Prostate gland (tissue), 2 donors: ENCODE data around the gene GBX1. TPM values are rescaled to one million over a fixed set of nuclear protein-coding genes. Genes with fewer than 3 reads are reported as not detected.

ENCODE experiments used
- DNase-seq: peaks from one replicate; pipeline ENCODE4 v3.0.0-alpha.2; 2019; ENCODE audit warnings: low spot score
- H3K27ac ChIP-seq, 2 donors: fragments of 200-600 bp; sonication (generic); 2 replicates each; pipeline ENCODE4 v1.5.1; 2017 to 2019
- H3K27me3 ChIP-seq: fragments of 200-600 bp; sonication (generic); replicated peaks from 2 replicates; pipeline ENCODE4 v1.5.1; 2019; ENCODE audit not compliant: insufficient read depth
- H3K36me3 ChIP-seq, 2 donors: fragments of 200-600 bp; sonication (generic); 1 replicate in 1 of 2; 2 replicates in 1 of 2; pipeline versions ENCODE4 v1.5.1 to v1.8.1; 2017 to 2019
- H3K4me1 ChIP-seq: fragments of 200-600 bp; sonication (generic); replicated peaks from 2 replicates; pipeline ENCODE4 v1.5.1; 2019
- H3K4me3 ChIP-seq, 2 donors: fragments of 200-600 bp; sonication (generic); 2 replicates each; pipeline ENCODE4 v1.5.1; 2017 to 2019
- H3K9me3 ChIP-seq: fragments of 200-600 bp; sonication (generic); 2 replicates; pipeline ENCODE4 v1.5.1; 2017
- POLR2A ChIP-seq: fragments of 450-650 bp; IDR thresholded peaks from one replicate; pipeline ENCODE4 v1.6.1; 2016; ENCODE audit warnings: antibody characterized with exemption, mild to moderate bottlenecking
- POLR2AphosphoS5 ChIP-seq: sonication (generic); formaldehyde crosslinking; IDR thresholded peaks from one replicate; pipeline ENCODE4 v1.6.1; 2017; ENCODE audit warnings: antibody characterized with exemption
- WGBS: methylation state at CpG from one replicate; pipeline ENCODE4 v1.1.5; 2018; 5-methylcytosine and 5-hydroxymethylcytosine counted together
- intact Hi-C: fragments of 100-400 bp; cut with DNase I; formaldehyde crosslinking; loops from one replicate; pipeline ENCODE4 v1.14.2; 2022
- total RNA-seq, 2 donors: library from RNA; depleted of rRNA; stranded (reverse); fragments of >200 nt; gene quantifications; one replicate each; pipeline ENCODE4 v1.1.0, GENCODE V29; 2016
- TF ChIP-seq, protein P1 (sequence below), 4 experiments: fragments of 200-600 bp in 2 of 4; fragments of 450-650 bp in 2 of 4; sonication (generic) in 2 of 4; IDR thresholded peaks; 1 replicate in 3 of 4; 2 replicates in 1 of 4; pipeline ENCODE4 v1.5.1; 2016 to 2019; ENCODE audit warnings: antibody characterized with exemption in 4 of 4, mild to moderate bottlenecking in 2 of 4, moderate library complexity in 2 of 4

The GBX1 gene
- total RNA-seq, 2 donors from 2014 or later: not detected

GRCh38 chr7:151107882-151108281, 59.6 kb downstream of the GBX1 start:
- WGBS: 92% methylated on average over 10 of the region's 10 CpGs
- Histone ChIP-seq H3K36me3 (no peaks in the 10 kb centered on the region), H3K4me3 (no peak overlapping the region), H3K4me1 (no peaks in the 10 kb centered on the region), H3K9me3 (no peaks in the 10 kb centered on the region), H3K27ac (no peak overlapping the region), H3K27me3 (no peaks in the 10 kb centered on the region)
- intact Hi-C loops: no loop called here
- no peak for TF ChIP-seq POLR2AphosphoS5
- TF ChIP-seq, protein P1, sequence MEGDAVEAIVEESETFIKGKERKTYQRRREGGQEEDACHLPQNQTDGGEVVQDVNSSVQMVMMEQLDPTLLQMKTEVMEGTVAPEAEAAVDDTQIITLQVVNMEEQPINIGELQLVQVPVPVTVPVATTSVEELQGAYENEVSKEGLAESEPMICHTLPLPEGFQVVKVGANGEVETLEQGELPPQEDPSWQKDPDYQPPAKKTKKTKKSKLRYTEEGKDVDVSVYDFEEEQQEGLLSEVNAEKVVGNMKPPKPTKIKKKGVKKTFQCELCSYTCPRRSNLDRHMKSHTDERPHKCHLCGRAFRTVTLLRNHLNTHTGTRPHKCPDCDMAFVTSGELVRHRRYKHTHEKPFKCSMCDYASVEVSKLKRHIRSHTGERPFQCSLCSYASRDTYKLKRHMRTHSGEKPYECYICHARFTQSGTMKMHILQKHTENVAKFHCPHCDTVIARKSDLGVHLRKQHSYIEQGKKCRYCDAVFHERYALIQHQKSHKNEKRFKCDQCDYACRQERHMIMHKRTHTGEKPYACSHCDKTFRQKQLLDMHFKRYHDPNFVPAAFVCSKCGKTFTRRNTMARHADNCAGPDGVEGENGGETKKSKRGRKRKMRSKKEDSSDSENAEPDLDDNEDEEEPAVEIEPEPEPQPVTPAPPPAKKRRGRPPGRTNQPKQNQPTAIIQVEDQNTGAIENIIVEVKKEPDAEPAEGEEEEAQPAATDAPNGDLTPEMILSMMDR (IDR thresholded peaks at IDR 0.05): no peak
- TF ChIP-seq POLR2A: no peak
- DNase-seq: no peak

GRCh38 chr7:151104411-151105235, 62.9 kb downstream of the GBX1 start:
- DNase-seq: no peak
- H3K27ac ChIP-seq: no peak overlapping the region
- H3K4me3 ChIP-seq: no peak overlapping the region
- intact Hi-C loops: no loop called here
- H3K36me3 ChIP-seq: no peaks in the 10 kb centered on the region
- 69% methylated on average over 23 of the region's 23 CpGs for WGBS
- no peaks in the 10 kb centered on the region for H3K27me3 ChIP-seq
- no peaks in the 10 kb centered on the region for H3K9me3 ChIP-seq
- TF ChIP-seq, protein P1 (IDR thresholded peaks at IDR 0.05): no peak
- TF ChIP-seq POLR2A (no peak), POLR2AphosphoS5 (no peak)
- H3K4me1 ChIP-seq: no peaks in the 10 kb centered on the region

DNA sequence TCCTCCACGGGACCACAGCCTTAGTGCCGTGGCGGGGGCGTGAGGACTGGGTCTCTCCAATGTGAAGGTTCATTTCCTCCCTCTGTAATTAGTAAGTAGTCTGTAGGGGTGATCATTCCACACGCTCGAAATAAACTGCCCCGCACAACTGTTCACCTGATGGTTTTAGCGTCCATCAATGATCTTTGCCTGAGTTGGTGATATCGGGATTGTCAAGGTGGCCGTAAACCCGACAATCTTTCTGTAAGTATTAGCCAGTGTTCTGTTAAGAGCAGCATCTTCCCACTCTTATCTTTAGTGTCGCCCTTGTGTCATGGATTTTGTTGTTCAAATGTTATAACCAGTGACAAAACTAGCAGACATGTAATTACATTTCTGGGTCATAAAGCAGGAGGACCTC, 63.5 kb downstream of the GBX1 start:
- Histone ChIP-seq H3K4me3 (no peak overlapping the region), H3K36me3 (no peaks in the 10 kb centered on the region), H3K27ac (no peak overlapping the region), H3K9me3 (no peaks in the 10 kb centered on the region), H3K27me3 (no peaks in the 10 kb centered on the region), H3K4me1 (no peaks in the 10 kb centered on the region)
- intact Hi-C loops: no loop called here
- TF ChIP-seq POLR2AphosphoS5: no peak
- TF ChIP-seq, protein P1 (IDR thresholded peaks at IDR 0.05): no peak
- no peak for TF ChIP-seq POLR2A
- DNase-seq: no peak
- WGBS: 80% methylated on average over 12 of the region's 12 CpGs

DNA sequence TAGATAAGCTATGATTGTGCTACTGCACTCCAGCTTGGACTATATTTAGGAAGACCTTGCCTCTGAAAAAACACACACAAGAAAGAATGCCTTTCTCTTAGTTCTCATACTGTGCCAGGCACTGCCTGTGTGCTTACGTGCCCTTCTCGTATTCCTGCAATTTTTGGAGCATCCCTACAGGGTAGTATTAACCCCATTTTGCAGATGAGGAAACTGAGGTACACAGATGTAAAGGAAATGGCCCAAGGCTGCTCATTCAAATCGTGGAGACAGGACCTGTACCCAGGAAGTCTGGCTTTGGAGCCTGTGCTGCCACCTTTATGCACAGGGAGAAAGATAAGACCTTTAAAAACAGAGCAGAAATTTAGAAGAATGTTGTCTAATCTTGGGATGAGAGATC, 64.5 kb downstream of the GBX1 start:
- Histone ChIP-seq H3K27me3 (no peaks in the 10 kb centered on the region), H3K36me3 (no peaks in the 10 kb centered on the region)
- 77% methylated on average over 3 of the region's 3 CpGs for WGBS

More for the DNA sequence above, 64.5 kb downstream of the GBX1 start:
- H3K4me1 ChIP-seq: no peaks in the 10 kb centered on the region
- intact Hi-C loops: no loop called here
- H3K4me3 ChIP-seq: no peak overlapping the region
- TF ChIP-seq, protein P1 (IDR thresholded peaks at IDR 0.05): no peak
- TF ChIP-seq POLR2A (no peak), POLR2AphosphoS5 (no peak)
- no peak overlapping the region for H3K27ac ChIP-seq
- H3K9me3 ChIP-seq: no peaks in the 10 kb centered on the region
- DNase-seq: no peak
